Esophagus squamous epithelium (tissue), 4 donors: Measurements from ENCODE around the gene AHNAK.

Source experiments
- POLR2A ChIP-seq, 4 donors: fragments of 450-650 bp; IDR thresholded peaks; one replicate each; pipeline ENCODE4 v1.6.1; 2017; ENCODE audit warnings: antibody characterized with exemption in 4 of 4, mild to moderate bottlenecking in 4 of 4, moderate library complexity in 3 of 4
- TF ChIP-seq, protein P1 (sequence below), 6 experiments: fragments of 450-650 bp in 4 of 6; fragments of 200-600 bp in 2 of 6; sonication (generic) in 2 of 6; IDR thresholded peaks; one replicate each; pipeline ENCODE4 v1.5.1; 2016 to 2019; ENCODE audit warnings: antibody characterized with exemption in 6 of 6, mild to moderate bottlenecking in 4 of 6, moderate library complexity in 4 of 6

DNA sequence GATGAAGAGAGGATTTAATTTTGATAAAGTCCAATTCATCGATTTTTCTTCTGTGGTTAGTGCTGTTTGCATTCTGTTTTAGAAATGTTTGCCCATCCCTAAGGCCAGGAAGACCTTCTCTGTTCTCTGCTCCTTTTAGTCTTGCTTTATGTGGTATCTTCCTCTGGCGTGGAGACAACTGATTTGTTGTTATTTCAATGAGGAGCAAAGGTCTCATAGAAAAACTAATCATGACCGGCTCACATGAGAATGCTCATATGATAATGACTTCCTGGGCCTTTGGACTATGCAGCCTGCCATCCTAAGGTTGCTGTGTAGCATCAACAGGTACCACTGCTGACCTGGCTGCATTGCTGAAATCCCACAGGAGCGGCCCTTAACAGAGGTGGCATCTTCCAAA lies 108.0 kb downstream of the AHNAK start:
- no peak for TF ChIP-seq POLR2A (IDR thresholded peaks at IDR 0.05)
- TF ChIP-seq, protein P1, sequence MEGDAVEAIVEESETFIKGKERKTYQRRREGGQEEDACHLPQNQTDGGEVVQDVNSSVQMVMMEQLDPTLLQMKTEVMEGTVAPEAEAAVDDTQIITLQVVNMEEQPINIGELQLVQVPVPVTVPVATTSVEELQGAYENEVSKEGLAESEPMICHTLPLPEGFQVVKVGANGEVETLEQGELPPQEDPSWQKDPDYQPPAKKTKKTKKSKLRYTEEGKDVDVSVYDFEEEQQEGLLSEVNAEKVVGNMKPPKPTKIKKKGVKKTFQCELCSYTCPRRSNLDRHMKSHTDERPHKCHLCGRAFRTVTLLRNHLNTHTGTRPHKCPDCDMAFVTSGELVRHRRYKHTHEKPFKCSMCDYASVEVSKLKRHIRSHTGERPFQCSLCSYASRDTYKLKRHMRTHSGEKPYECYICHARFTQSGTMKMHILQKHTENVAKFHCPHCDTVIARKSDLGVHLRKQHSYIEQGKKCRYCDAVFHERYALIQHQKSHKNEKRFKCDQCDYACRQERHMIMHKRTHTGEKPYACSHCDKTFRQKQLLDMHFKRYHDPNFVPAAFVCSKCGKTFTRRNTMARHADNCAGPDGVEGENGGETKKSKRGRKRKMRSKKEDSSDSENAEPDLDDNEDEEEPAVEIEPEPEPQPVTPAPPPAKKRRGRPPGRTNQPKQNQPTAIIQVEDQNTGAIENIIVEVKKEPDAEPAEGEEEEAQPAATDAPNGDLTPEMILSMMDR (IDR thresholded peaks at IDR 0.05), result no peak
